Prostate gland (tissue), 2 donors: ENCODE results near the gene ASB18.

Source experiments
- POLR2AphosphoS5 ChIP-seq: sonication (generic); formaldehyde crosslinking; IDR thresholded peaks from one replicate; pipeline ENCODE4 v1.6.1; 2017; ENCODE audit warnings: antibody characterized with exemption
- TF ChIP-seq, protein P1 (sequence below), 4 experiments: fragments of 200-600 bp in 2 of 4; fragments of 450-650 bp in 2 of 4; sonication (generic) in 2 of 4; IDR thresholded peaks; 1 replicate in 3 of 4; 2 replicates in 1 of 4; pipeline ENCODE4 v1.5.1; 2016 to 2019; ENCODE audit warnings: antibody characterized with exemption in 4 of 4, mild to moderate bottlenecking in 2 of 4, moderate library complexity in 2 of 4

DNA sequence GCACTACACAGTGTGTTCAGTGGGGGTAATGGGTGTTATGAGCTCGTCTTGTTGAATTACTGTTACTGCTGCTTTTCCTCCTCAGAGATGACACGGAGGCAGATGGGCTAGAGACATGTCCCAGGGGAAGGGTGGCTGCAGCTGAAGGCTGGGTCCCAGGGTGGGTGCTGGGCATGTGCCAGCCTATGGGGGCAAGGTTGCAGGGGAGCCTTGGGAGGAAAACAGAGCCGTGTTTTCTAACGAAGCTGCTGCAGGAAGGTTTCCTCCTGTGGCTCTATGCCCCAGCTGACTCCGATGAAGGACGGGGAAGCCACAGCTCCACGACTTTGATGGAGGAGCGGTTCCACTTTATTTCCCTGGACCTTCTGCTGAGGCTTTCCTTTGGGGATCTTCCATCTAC is 42.4 kb downstream of the ASB18 start:
- TF ChIP-seq, protein P1, sequence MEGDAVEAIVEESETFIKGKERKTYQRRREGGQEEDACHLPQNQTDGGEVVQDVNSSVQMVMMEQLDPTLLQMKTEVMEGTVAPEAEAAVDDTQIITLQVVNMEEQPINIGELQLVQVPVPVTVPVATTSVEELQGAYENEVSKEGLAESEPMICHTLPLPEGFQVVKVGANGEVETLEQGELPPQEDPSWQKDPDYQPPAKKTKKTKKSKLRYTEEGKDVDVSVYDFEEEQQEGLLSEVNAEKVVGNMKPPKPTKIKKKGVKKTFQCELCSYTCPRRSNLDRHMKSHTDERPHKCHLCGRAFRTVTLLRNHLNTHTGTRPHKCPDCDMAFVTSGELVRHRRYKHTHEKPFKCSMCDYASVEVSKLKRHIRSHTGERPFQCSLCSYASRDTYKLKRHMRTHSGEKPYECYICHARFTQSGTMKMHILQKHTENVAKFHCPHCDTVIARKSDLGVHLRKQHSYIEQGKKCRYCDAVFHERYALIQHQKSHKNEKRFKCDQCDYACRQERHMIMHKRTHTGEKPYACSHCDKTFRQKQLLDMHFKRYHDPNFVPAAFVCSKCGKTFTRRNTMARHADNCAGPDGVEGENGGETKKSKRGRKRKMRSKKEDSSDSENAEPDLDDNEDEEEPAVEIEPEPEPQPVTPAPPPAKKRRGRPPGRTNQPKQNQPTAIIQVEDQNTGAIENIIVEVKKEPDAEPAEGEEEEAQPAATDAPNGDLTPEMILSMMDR (IDR thresholded peaks at IDR 0.05) = no peak
- no peak for TF ChIP-seq POLR2AphosphoS5
